SK-N-SH (cell line): Measurements from ENCODE around the gene POLR3G. TPM values are rescaled to one million over a fixed set of nuclear protein-coding genes. Genes with fewer than 3 reads are reported as not detected.

Experiments
- CTCF ChIA-PET: fragments of 300-600, 350-600 bp; formaldehyde crosslinking; extraction: SDS; loops from one replicate; lab custom pipeline; 2021; lab: Yijun Ruan, JAX
- POLR2A ChIA-PET: fragments of 350-600 bp; sonication (Branson Sonifier 250); formaldehyde crosslinking; extraction: SDS; loops from one replicate; lab custom pipeline; 2020; ENCODE audit warnings: antibody characterized with exemption, inconsistent platforms; lab: Yijun Ruan, JAX
- DNase-seq: peaks from one replicate; pipeline ENCODE4 v3.0.0; 2012
- H2AFZ ChIP-seq: fragments of 200-600 bp; sonication (generic); 2 replicates; pipeline ENCODE4 v1.8.1; 2016; ENCODE audit warnings: antibody characterized with exemption, mild to moderate bottlenecking, low read depth
- H3F3A ChIP-seq: fragments of 200-600 bp; sonication (generic); replicated peaks from 2 replicates; pipeline ENCODE3; 2016; ENCODE audit warnings: antibody characterized with exemption, mild to moderate bottlenecking; ENCODE audit not compliant: insufficient read depth
- H3K27ac ChIP-seq, 2 experiments: fragments of 200-500 bp in 1 of 2; fragments of 200-600 bp in 1 of 2; sonication (Bioruptor generic) in 1 of 2; sonication (generic), shearing (Covaris generic) in 1 of 2; 2 replicates each; pipeline versions ENCODE4 v1.5.1 to v1.6.1; 2014 to 2016; ENCODE audit warnings: low read depth in 2 of 2, inconsistent platforms in 1 of 2, low read length in 1 of 2, mild to moderate bottlenecking in 1 of 2, mixed read lengths in 1 of 2
- H3K27me3 ChIP-seq: fragments of 200-600 bp; sonication (generic), shearing (Covaris generic); 2 replicates; pipeline ENCODE4 v1.6.1; 2016; ENCODE audit warnings: mixed run types; ENCODE audit not compliant: insufficient read depth
- H3K36me3 ChIP-seq, 2 experiments: fragments of 200-500 bp in 1 of 2; fragments of 200-600 bp in 1 of 2; sonication (Bioruptor generic) in 1 of 2; sonication (generic) in 1 of 2; replicated peaks in 1 of 2; 2 replicates each; pipeline versions ENCODE3 to v1.5.1; 2014 to 2016; ENCODE audit warnings: low read length in 1 of 2, mild to moderate bottlenecking in 1 of 2; ENCODE audit not compliant: insufficient read depth in 2 of 2, control insufficient read depth in 1 of 2
- H3K4me1 ChIP-seq, 2 experiments: fragments of 200-500 bp in 1 of 2; fragments of 200-600 bp in 1 of 2; sonication (Bioruptor generic) in 1 of 2; sonication (generic), shearing (Covaris generic) in 1 of 2; 2 replicates each; pipeline versions ENCODE4 v1.5.1 to v1.6.1; 2014 to 2016; ENCODE audit warnings: low read depth in 1 of 2, low read length in 1 of 2, mixed run types in 1 of 2; ENCODE audit not compliant: insufficient read depth in 2 of 2, control insufficient read depth in 1 of 2
- H3K4me2 ChIP-seq: fragments of 200-600 bp; sonication (generic), shearing (Covaris generic); 2 replicates; pipeline ENCODE4 v1.6.1; 2017; ENCODE audit warnings: mixed run types
- H3K4me3 ChIP-seq, 2 experiments: fragments of 200-500 bp in 1 of 2; fragments of 200-600 bp in 1 of 2; sonication (Bioruptor generic) in 1 of 2; sonication (generic), shearing (Covaris generic) in 1 of 2; 2 replicates each; pipeline versions ENCODE4 v1.5.1 to v1.8.1; 2014 to 2016; ENCODE audit warnings: low read depth in 2 of 2, inconsistent platforms in 1 of 2, low read length in 1 of 2, mild to moderate bottlenecking in 1 of 2, mixed read lengths in 1 of 2, moderate library complexity in 1 of 2
- H3K79me2 ChIP-seq: fragments of 200-600 bp; sonication (generic); 2 replicates; pipeline ENCODE4 v1.8.1; 2017; ENCODE audit warnings: mild to moderate bottlenecking; ENCODE audit not compliant: insufficient read depth
- H3K9ac ChIP-seq: fragments of 200-600 bp; sonication (generic); 2 replicates; pipeline ENCODE4 v1.6.1; 2017; ENCODE audit warnings: mixed run types
- H3K9me2 ChIP-seq: fragments of 200-600 bp; sonication (generic); 2 replicates; pipeline ENCODE4 v1.6.1; 2017; ENCODE audit warnings: mixed run types
- H3K9me3 ChIP-seq: fragments of 200-600 bp; sonication (generic); 2 replicates; pipeline ENCODE4 v1.6.1; 2017; ENCODE audit warnings: mixed run types, mild to moderate bottlenecking, moderate library complexity
- H4K20me1 ChIP-seq: fragments of 200-600 bp; sonication (generic); 2 replicates; pipeline ENCODE4 v1.6.1; 2017; ENCODE audit warnings: mild to moderate bottlenecking, mixed run types; ENCODE audit not compliant: insufficient read depth
- EZH2phosphoT487 ChIP-seq: fragments of 200-600 bp; sonication (generic); IDR thresholded peaks from 2 replicates; pipeline ENCODE4 v1.6.1; 2017; ENCODE audit warnings: low read depth, mixed run types, mild to moderate bottlenecking, antibody characterized with exemption, moderate library complexity, borderline replicate concordance
- FOXM1 ChIP-seq: IDR thresholded peaks from 2 replicates; pipeline ENCODE4 v1.4.0; 2012; ENCODE audit warnings: low read depth, mild to moderate bottlenecking
- GATA2 ChIP-seq: sonication (generic); formaldehyde crosslinking; IDR thresholded peaks from 2 replicates; pipeline ENCODE4 v1.5.0; 2020; ENCODE audit warnings: mild to moderate bottlenecking, missing genetic modification reagents
- IRF3 ChIP-seq: fragments of 150-350 bp; IDR thresholded peaks from 2 replicates; pipeline ENCODE4 v1.6.1; 2016; ENCODE audit warnings: mild to moderate bottlenecking, low read depth, low read length
- MAX ChIP-seq: IDR thresholded peaks from 2 replicates; pipeline ENCODE4 v1.4.0; 2012; ENCODE audit warnings: low read depth
- MXI1 ChIP-seq: IDR thresholded peaks from 2 replicates; pipeline ENCODE4 v1.6.1; 2012; ENCODE audit warnings: mild to moderate bottlenecking, low read depth, low read length, improper control_type of control experiment
- NRF1 ChIP-seq: IDR thresholded peaks from 2 replicates; pipeline ENCODE4 v1.6.1; 2012; ENCODE audit warnings: low read depth, mild to moderate bottlenecking, low read length
- POLR2AphosphoS5 ChIP-seq: IDR thresholded peaks from 2 replicates; pipeline ENCODE4 v1.6.1; 2012; ENCODE audit warnings: low read depth, low read length
- RAD21 ChIP-seq: IDR thresholded peaks from 2 replicates; pipeline ENCODE4 v1.6.1; 2012; ENCODE audit warnings: mild to moderate bottlenecking, low read length
- RCOR1 ChIP-seq: fragments of 150-350 bp; IDR thresholded peaks from 2 replicates; pipeline ENCODE4 v1.6.1; 2017; ENCODE audit warnings: antibody characterized with exemption, low read length
- REST ChIP-seq: IDR thresholded peaks from 2 replicates; pipeline ENCODE4 v1.6.1; 2012; ENCODE audit warnings: mild to moderate bottlenecking, low read depth, low read length, moderate library complexity
- RFX5 ChIP-seq: IDR thresholded peaks from 2 replicates; pipeline ENCODE4 v1.6.1; 2012; ENCODE audit warnings: mild to moderate bottlenecking, improper control_type of control experiment, low read length
- RXRA ChIP-seq: IDR thresholded peaks from 2 replicates; pipeline ENCODE4 v1.4.0; 2012; ENCODE audit warnings: low read depth, mild to moderate bottlenecking, borderline replicate concordance
- SIN3A ChIP-seq: IDR thresholded peaks from 2 replicates; pipeline ENCODE4 v1.6.1; 2012; ENCODE audit warnings: low read depth, mild to moderate bottlenecking, low read length, moderate library complexity, borderline replicate concordance
- TCF12 ChIP-seq: IDR thresholded peaks from 2 replicates; pipeline ENCODE4 v1.4.0; 2012
- TEAD4 ChIP-seq: IDR thresholded peaks from 2 replicates; pipeline ENCODE4 v1.4.0; 2012; ENCODE audit warnings: mild to moderate bottlenecking, borderline replicate concordance; ENCODE audit not compliant: insufficient read depth
- USF1 ChIP-seq: IDR thresholded peaks from 2 replicates; pipeline ENCODE4 v1.4.0; 2012; ENCODE audit warnings: low read depth, borderline replicate concordance
- USF2 ChIP-seq: fragments of 150-350 bp; IDR thresholded peaks from 2 replicates; pipeline ENCODE4 v1.6.1; 2017; ENCODE audit warnings: antibody characterized with exemption, low read length, low read depth, borderline replicate concordance
- ZBTB33 ChIP-seq: IDR thresholded peaks from 2 replicates; pipeline ENCODE4 v1.4.0; 2012; ENCODE audit warnings: low read depth, borderline replicate concordance
- WGBS: methylation state at CpG from one replicate; pipeline ENCODE4 v1.1.6; 2017; ENCODE audit warnings: low lambda C conversion rate; 5-methylcytosine and 5-hydroxymethylcytosine counted together
- polyA plus RNA-seq, 3 experiments: library from polyadenylated mRNA; depleted of rRNA; stranded (reverse); fragments of >200 nt; gene quantifications; 2 replicates each; pipeline ENCODE4 v1.2.3, GENCODE V29; 2012

POLR3G gene
- polyA plus RNA-seq, 1 of the 3 experiments (the other 2 are of a cell fraction), result 17.1 TPM

- 94% methylated on average over 1 of the region's 1 CpG for WGBS
- H3K4me1 ChIP-seq, result no peaks in the 10 kb centered on the region
- H3F3A ChIP-seq, result no peaks in the 10 kb centered on the region
- H3K79me2 ChIP-seq, result no peaks in the 10 kb centered on the region
- POLR2A ChIA-PET, result no interaction called here
- no peak for DNase-seq
- no peak overlapping the region for H3K27ac ChIP-seq
- no peak overlapping the region for H3K4me2 ChIP-seq
- no peaks in the 10 kb centered on the region for H3K9me2 ChIP-seq
- H4K20me1 ChIP-seq, result no peaks in the 10 kb centered on the region
- no peak overlapping the region for H3K9ac ChIP-seq
- H3K36me3 ChIP-seq, result peaks cover 4 to 20% of the 10 kb centered on the region in 2 experiments
- H3K9me3 ChIP-seq, result 0 out of 2 replicates have a peak, but pooled peaks cover 4% of the 10 kb centered on the region
- H3K27me3 ChIP-seq, result no peaks in the 10 kb centered on the region
- H2AFZ ChIP-seq, result no peak overlapping the region
- no peak overlapping the region for H3K4me3 ChIP-seq
- CTCF ChIA-PET, result no interaction called here
- TF ChIP-seq EZH2phosphoT487 (no peak), ZBTB33 (no peak), RCOR1 (no peak), RAD21 (no peak), MAX (no peak), MXI1 (no peak), USF1 (no peak), IRF3 (no peak)
- TF ChIP-seq, all 33 proteins: peak for 0
These were observed 20.5 kb downstream of the POLR3G start for GRCh38 chr5:90495146-90495545.

GRCh38 chr5:90503596-90503995 lies 28.9 kb downstream of the POLR3G start:
- no peaks in the 10 kb centered on the region for H4K20me1 ChIP-seq
- H3K9me2 ChIP-seq, result no peaks in the 10 kb centered on the region
- POLR2A ChIA-PET, result no interaction called here

More at GRCh38 chr5:90503596-90503995, 28.9 kb downstream of the POLR3G start:
- CTCF ChIA-PET, result interaction anchor here (0.7 kb wide), 1 partner anchor 225 kb away, joined by 3 read pairs; no protein-coding TSS in a partner anchor
- WGBS, result 41% methylated on average over 1 of the region's 1 CpG
- H3K36me3 ChIP-seq, result peaks cover 1 to 3% of the 10 kb centered on the region in 2 experiments
- H2AFZ ChIP-seq, result peak overlapping the region; percentile 61
- H3K4me1 ChIP-seq, result peaks cover 0 to 17% of the 10 kb centered on the region in 2 experiments; a peak in 2 of 4 replicates
- H3K9ac ChIP-seq, result no peak overlapping the region
- 0 out of 4 replicates have a peak overlapping the region, but pooled peaks of 1 of the 2 experiments have one; percentile 4 for H3K27ac ChIP-seq
- no peak for TF ChIP-seq NRF1
- no peak for TF ChIP-seq POLR2AphosphoS5
- no peak for TF ChIP-seq RCOR1
- TF ChIP-seq RXRA, result no peak
- no peak for TF ChIP-seq SIN3A
- no peak for TF ChIP-seq TEAD4
- no peak for TF ChIP-seq FOXM1
- no peak for TF ChIP-seq REST
- TF ChIP-seq TCF12, result no peak
- TF ChIP-seq USF2, result no peak
- TF ChIP-seq RFX5, result no peak
- no peak for TF ChIP-seq GATA2 (CRISPR knock-in tag)
- no peaks in the 10 kb centered on the region for H3K79me2 ChIP-seq
- no peak for DNase-seq
- H3K4me2 ChIP-seq, result no peak overlapping the region
- H3K27me3 ChIP-seq, result no peaks in the 10 kb centered on the region
- no peaks in the 10 kb centered on the region for H3F3A ChIP-seq
- no peak overlapping the region for H3K4me3 ChIP-seq
- no peaks in the 10 kb centered on the region for H3K9me3 ChIP-seq
